HG03066 (cell line): ENCODE results near the gene TAX1BP3.

Source experiments
- ATAC-seq: cut with Tn5 transposase; IDR thresholded peaks from one replicate; pipeline ENCODE4 v1.9.1; 2021; ENCODE audit warnings: low read depth; ENCODE audit not compliant: unreplicated experiment

The TAX1BP3 gene

GRCh38 chr17:3632287-3632686 lies 36.1 kb downstream of the TAX1BP3 start:
- no peak for ATAC-seq

- no peak for ATAC-seq
Measured at GRCh38 chr17:3630781-3631180, 37.6 kb downstream of the TAX1BP3 start.

- no peak for ATAC-seq
Measured at GRCh38 chr17:3627769-3628167, 40.6 kb downstream of the TAX1BP3 start.

GRCh38 chr17:3626831-3627768 lies 41.3 kb downstream of the TAX1BP3 start:
- no peak for ATAC-seq

GRCh38 chr17:3622977-3623594 lies 45.3 kb downstream of the TAX1BP3 start:
- no peak for ATAC-seq

- ATAC-seq, result no peak
Measured at GRCh38 chr17:3621146-3621720, 47.1 kb downstream of the TAX1BP3 start.

- ATAC-seq, result no peak
Measured at GRCh38 chr17:3615160-3615870, 53.1 kb downstream of the TAX1BP3 start.

GRCh38 chr17:3613124-3613523 lies 55.3 kb downstream of the TAX1BP3 start:
- ATAC-seq, result no peak
